Thymus (tissue), 11 donors: ENCODE data around the gene HEATR5B. TPM values are rescaled to one million over a fixed set of nuclear protein-coding genes. Genes with fewer than 3 reads are reported as not detected.

Source experiments
- DNase-seq, 9 donors: peaks; one replicate each; pipeline ENCODE4 v3.0.0-alpha.2; 2013; ENCODE audit warnings: low spot score in 9 of 9, low read depth in 6 of 9, missing footprints in 1 of 9
- H3K27ac ChIP-seq, 2 donors: one replicate each; pipeline ENCODE4 v1.5.1; 2013; ENCODE audit warnings: control low read depth in 1 of 2, low read depth in 1 of 2, low read length in 1 of 2, mild to moderate bottlenecking in 1 of 2, moderate library complexity in 1 of 2
- H3K27me3 ChIP-seq, 2 donors: one replicate each; pipeline ENCODE4 v1.5.1; 2013; ENCODE audit warnings: low read length in 1 of 2; ENCODE audit not compliant: control insufficient read depth in 2 of 2, insufficient read depth in 1 of 2
- H3K36me3 ChIP-seq, 2 donors: one replicate each; pipeline ENCODE4 v1.5.1; 2013; ENCODE audit warnings: low read length in 1 of 2, mild to moderate bottlenecking in 1 of 2, moderate library complexity in 1 of 2; ENCODE audit not compliant: control insufficient read depth in 2 of 2, insufficient read depth in 2 of 2
- H3K4me1 ChIP-seq, 2 donors: one replicate each; pipeline ENCODE4 v1.5.1; 2013; ENCODE audit warnings: low read length in 2 of 2; ENCODE audit not compliant: control insufficient read depth in 2 of 2, insufficient read depth in 2 of 2
- H3K4me3 ChIP-seq, 2 donors: one replicate each; pipeline ENCODE4 v1.5.1; 2013; ENCODE audit warnings: low read length in 2 of 2, control low read depth in 1 of 2, mild to moderate bottlenecking in 1 of 2
- H3K9me3 ChIP-seq, 2 donors: one replicate each; pipeline ENCODE4 v1.5.1; 2013; ENCODE audit warnings: low read length in 1 of 2, mild to moderate bottlenecking in 1 of 2; ENCODE audit not compliant: control insufficient read depth in 2 of 2, insufficient read depth in 1 of 2
- WGBS: extraction: QIAGEN DNeasy Blood & Tissue Kit; methylation state at CpG from one replicate; pipeline ENCODE4 v1.1.7; 2013; 5-methylcytosine and 5-hydroxymethylcytosine counted together
- polyA plus RNA-seq: library from polyadenylated mRNA; stranded (reverse); fragments of 200-250 nt; gene quantifications from one replicate; pipeline ENCODE4 v1.2.3, GENCODE V29; 2013
- total RNA-seq: library from RNA; stranded (reverse); fragments of 120-200 nt; gene quantifications from one replicate; pipeline ENCODE4 v1.2.4, GENCODE V29; 2013
- donor health status: healthy.

The HEATR5B gene
- total and polyA plus RNA-seq, 2 donors: 10.4 to 14.0 TPM

- Histone ChIP-seq H3K4me3 (peak overlapping the region; percentile 74), H3K4me1 (peaks cover 6 to 8% of the 10 kb centered on the region in 2 donors), H3K9me3 (no peaks in the 10 kb centered on the region), H3K36me3 (peaks cover under 1 to 24% of the 10 kb centered on the region in 2 donors), H3K27me3 (no peaks in the 10 kb centered on the region), H3K27ac (peak overlapping the region; percentile 38 to 85)
- WGBS: 6% methylated on average over 10 of the region's 10 CpGs
- DNase-seq: no peak
Observed at GRCh38 chr2:37084797-37085196, 625 bp upstream of the HEATR5B start.

GRCh38 chr2:37080689-37081088, 3.5 kb downstream of the HEATR5B start:
- peaks cover 0 to 26% of the 10 kb centered on the region in 2 donors for H3K36me3 ChIP-seq
- peak in 3 of 9 donors; percentile 9 to 33 (median 16) for DNase-seq

GRCh38 chr2:37080266-37080665, 3.9 kb downstream of the HEATR5B start:
- Histone ChIP-seq H3K36me3 (peaks cover 0 to 29% of the 10 kb centered on the region in 2 donors), H3K4me3 (no peak overlapping the region), H3K9me3 (no peaks in the 10 kb centered on the region), H3K27ac (no peak overlapping the region), H3K27me3 (no peaks in the 10 kb centered on the region), H3K4me1 (peaks cover 3 to 8% of the 10 kb centered on the region in 2 donors)
- 46% methylated on average over 2 of the region's 2 CpGs for WGBS
- no peak for DNase-seq

More at GRCh38 chr2:37080689-37081088, 3.5 kb downstream of the HEATR5B start:
- Histone ChIP-seq H3K4me1 (peaks cover 5 to 8% of the 10 kb centered on the region in 2 donors), H3K9me3 (no peaks in the 10 kb centered on the region), H3K4me3 (no peak overlapping the region), H3K27ac (no peak overlapping the region), H3K27me3 (no peaks in the 10 kb centered on the region)
- 2% methylated on average over 3 of the region's 3 CpGs for WGBS

- Histone ChIP-seq H3K4me3 (no peak overlapping the region), H3K36me3 (peaks cover 10 to 34% of the 10 kb centered on the region in 2 donors), H3K4me1 (no peaks in the 10 kb centered on the region), H3K27me3 (no peaks in the 10 kb centered on the region), H3K27ac (no peak overlapping the region), H3K9me3 (no peaks in the 10 kb centered on the region)
- no peak for DNase-seq
- WGBS: 98% methylated on average over 2 of the region's 2 CpGs
Observed at GRCh38 chr2:37070931-37071330, 13.2 kb downstream of the HEATR5B start.

GRCh38 chr2:37068686-37069085, 15.5 kb downstream of the HEATR5B start:
- no peak for DNase-seq
- Histone ChIP-seq H3K27me3 (no peaks in the 10 kb centered on the region), H3K4me1 (no peaks in the 10 kb centered on the region), H3K4me3 (no peak overlapping the region), H3K36me3 (peaks cover 22 to 41% of the 10 kb centered on the region in 2 donors), H3K9me3 (no peaks in the 10 kb centered on the region), H3K27ac (no peak overlapping the region)
- 94% methylated on average over 6 of the region's 6 CpGs for WGBS

- no peak overlapping the region for H3K4me3 ChIP-seq
- 97% methylated on average over 5 of the region's 5 CpGs for WGBS
- no peak overlapping the region for H3K27ac ChIP-seq
- no peaks in the 10 kb centered on the region for H3K4me1 ChIP-seq
- no peaks in the 10 kb centered on the region for H3K27me3 ChIP-seq
- H3K36me3 ChIP-seq: peaks cover 19 to 53% of the 10 kb centered on the region in 2 donors
- DNase-seq: no peak
- no peaks in the 10 kb centered on the region for H3K9me3 ChIP-seq
Observed at GRCh38 chr2:37061776-37062175, 22.4 kb downstream of the HEATR5B start.

GRCh38 chr2:37061013-37061711, 23.0 kb downstream of the HEATR5B start:
- Histone ChIP-seq H3K36me3 (peaks cover 18 to 58% of the 10 kb centered on the region in 2 donors), H3K9me3 (no peaks in the 10 kb centered on the region), H3K27ac (peak overlapping the region in 1 of 2 donors; percentile 45), H3K4me1 (no peaks in the 10 kb centered on the region), H3K27me3 (no peaks in the 10 kb centered on the region), H3K4me3 (no peak overlapping the region)
- peak in 1 of 9 donors; percentile 21 for DNase-seq

GRCh38 chr2:37060446-37060845, 23.7 kb downstream of the HEATR5B start:
- no peak for DNase-seq

GRCh38 chr2:37059841-37060240, 24.3 kb downstream of the HEATR5B start:
- H3K36me3 ChIP-seq: peaks cover 12 to 47% of the 10 kb centered on the region in 2 donors
- H3K4me1 ChIP-seq: no peaks in the 10 kb centered on the region
- H3K4me3 ChIP-seq: no peak overlapping the region
- no peak overlapping the region for H3K27ac ChIP-seq
- WGBS: 98% methylated on average over 3 of the region's 3 CpGs
- no peak for DNase-seq
- no peaks in the 10 kb centered on the region for H3K9me3 ChIP-seq
- no peaks in the 10 kb centered on the region for H3K27me3 ChIP-seq

More at GRCh38 chr2:37060446-37060845, 23.7 kb downstream of the HEATR5B start:
- Histone ChIP-seq H3K4me1 (no peaks in the 10 kb centered on the region), H3K27ac (no peak overlapping the region), H3K4me3 (no peak overlapping the region), H3K27me3 (no peaks in the 10 kb centered on the region), H3K36me3 (peaks cover 15 to 51% of the 10 kb centered on the region in 2 donors), H3K9me3 (no peaks in the 10 kb centered on the region)
- 97% methylated on average over 7 of the region's 7 CpGs for WGBS
